GM06990 (cell line): ENCODE results near the gene MGMT.

Source experiments
- DNase-seq: peaks from one replicate; pipeline ENCODE4 v3.0.0-alpha.2; 2011; ENCODE audit not compliant: insufficient read length; ENCODE audit errors: extremely low read depth
- H3K27me3 ChIP-seq: replicated peaks from 2 replicates; pipeline ENCODE4 v1.6.0; 2011; ENCODE audit warnings: low read length; ENCODE audit not compliant: control insufficient read depth, insufficient read depth
- H3K36me3 ChIP-seq: 2 replicates; pipeline ENCODE4 v1.5.1; 2011; ENCODE audit warnings: low read length; ENCODE audit not compliant: control insufficient read depth, insufficient read depth
- H3K4me3 ChIP-seq: replicated peaks from 2 replicates; pipeline ENCODE4 v1.5.1; 2011; ENCODE audit warnings: low read depth, mild to moderate bottlenecking, control low read depth, low read length
- TF ChIP-seq, protein P1 (sequence below): IDR thresholded peaks from 2 replicates; pipeline ENCODE4 v1.5.1; 2011; ENCODE audit warnings: low read length, control low read depth, mild to moderate bottlenecking, inconsistent platforms; ENCODE audit not compliant: insufficient read depth, poor library complexity, severe bottlenecking

MGMT gene

DNA sequence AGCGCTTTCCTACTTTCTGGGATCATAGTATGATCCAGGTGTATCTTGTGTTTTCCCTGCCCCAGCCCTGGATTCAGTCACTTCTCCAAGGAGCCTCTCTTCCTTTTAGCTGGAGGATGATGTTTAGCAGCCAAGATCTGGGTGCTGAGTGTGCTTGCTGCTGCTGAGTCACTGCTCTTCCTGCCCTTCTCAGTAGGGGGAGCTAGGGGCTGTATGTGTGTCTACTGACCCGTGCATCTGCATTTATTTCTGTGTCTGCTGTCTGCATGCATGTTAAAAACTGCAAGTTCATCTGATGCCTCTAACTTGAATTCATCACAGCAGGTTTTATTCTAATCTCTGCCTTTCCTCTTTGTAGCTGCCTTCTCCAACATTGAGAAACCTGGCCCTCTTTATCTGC lies 31.6 kb downstream of the MGMT start:
- DNase-seq = no peak
- Histone ChIP-seq H3K27me3 (no peaks in the 10 kb centered on the region), H3K4me3 (no peak overlapping the region), H3K36me3 (no peaks in the 10 kb centered on the region)
- TF ChIP-seq, protein P1, sequence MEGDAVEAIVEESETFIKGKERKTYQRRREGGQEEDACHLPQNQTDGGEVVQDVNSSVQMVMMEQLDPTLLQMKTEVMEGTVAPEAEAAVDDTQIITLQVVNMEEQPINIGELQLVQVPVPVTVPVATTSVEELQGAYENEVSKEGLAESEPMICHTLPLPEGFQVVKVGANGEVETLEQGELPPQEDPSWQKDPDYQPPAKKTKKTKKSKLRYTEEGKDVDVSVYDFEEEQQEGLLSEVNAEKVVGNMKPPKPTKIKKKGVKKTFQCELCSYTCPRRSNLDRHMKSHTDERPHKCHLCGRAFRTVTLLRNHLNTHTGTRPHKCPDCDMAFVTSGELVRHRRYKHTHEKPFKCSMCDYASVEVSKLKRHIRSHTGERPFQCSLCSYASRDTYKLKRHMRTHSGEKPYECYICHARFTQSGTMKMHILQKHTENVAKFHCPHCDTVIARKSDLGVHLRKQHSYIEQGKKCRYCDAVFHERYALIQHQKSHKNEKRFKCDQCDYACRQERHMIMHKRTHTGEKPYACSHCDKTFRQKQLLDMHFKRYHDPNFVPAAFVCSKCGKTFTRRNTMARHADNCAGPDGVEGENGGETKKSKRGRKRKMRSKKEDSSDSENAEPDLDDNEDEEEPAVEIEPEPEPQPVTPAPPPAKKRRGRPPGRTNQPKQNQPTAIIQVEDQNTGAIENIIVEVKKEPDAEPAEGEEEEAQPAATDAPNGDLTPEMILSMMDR = no peak

DNA sequence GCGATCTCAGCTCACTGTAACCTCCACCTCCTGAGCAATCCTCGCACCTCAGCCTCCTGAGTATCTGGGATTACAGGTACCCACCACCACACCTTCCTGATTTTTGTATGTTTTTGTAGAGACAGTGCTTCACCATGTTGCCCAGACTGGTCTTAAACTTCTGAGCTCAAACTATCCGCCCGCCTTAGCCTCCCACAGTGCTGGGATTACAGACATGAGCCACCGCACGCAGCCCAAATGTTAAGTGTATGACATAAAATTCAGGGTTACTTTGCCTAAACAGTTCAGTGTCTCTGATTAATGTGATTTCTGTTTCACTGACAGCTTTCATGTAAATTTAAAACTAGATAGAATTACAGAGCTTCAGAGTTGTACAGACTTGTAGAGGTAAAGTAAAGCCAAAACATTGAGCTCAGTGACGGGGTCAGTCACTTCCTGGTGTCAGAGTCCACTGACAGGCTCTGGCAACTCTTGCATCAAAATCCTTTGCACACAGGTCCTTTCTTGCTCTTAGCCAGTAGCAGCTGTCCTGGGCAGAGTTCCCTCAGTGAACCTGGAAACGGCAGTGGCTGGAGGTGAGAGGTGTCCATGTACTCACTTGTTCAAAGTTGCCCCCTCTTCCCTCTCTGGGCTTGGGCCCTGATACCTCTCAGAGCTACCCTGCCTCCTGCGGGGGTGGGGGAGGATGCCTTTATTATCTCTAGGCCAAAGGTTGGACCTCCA lies 33.7 kb downstream of the MGMT start:
- DNase-seq = no peak
- Histone ChIP-seq H3K36me3 (no peaks in the 10 kb centered on the region), H3K27me3 (no peaks in the 10 kb centered on the region), H3K4me3 (no peak overlapping the region)
- TF ChIP-seq, protein P1 = no peak

DNA sequence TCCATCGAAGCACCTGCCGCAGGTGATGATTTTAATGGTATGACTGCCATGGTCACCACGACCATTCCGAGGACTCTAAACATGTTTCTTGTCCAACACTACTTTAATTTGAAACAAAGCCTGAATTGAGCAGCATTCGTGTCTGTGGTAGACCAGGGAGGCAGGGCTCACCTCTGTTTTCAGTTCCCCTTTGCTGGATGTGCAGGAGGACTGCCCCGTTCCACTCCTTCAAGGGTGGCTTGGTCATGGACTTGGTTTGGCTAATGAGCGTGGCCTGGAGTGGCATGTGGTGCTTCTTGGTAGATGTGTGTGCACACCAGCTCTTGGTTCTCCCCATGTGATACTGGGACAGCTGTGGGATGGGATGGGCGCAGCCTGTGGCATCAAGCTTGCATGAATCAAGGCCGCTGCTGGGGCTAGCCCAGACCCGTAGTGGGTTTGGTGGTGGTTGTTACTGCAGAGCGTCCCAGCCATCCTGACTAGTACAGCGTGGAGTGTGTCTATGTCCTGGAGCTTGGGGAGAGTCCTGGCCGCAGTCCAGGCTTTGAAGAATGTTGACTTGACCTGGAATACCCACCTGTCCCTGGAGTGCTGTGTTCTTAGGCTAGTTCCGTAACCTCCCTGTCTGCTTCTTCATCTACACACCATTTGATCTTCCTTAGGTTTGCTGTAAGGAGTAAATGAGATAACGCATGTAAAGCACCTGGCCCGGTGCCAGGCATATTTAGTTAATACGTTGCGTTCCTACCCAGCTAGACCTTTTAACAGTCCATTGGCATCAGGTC lies 34.8 kb downstream of the MGMT start:
- TF ChIP-seq, protein P1 = no peak
- peak; percentile 24 for DNase-seq

DNA sequence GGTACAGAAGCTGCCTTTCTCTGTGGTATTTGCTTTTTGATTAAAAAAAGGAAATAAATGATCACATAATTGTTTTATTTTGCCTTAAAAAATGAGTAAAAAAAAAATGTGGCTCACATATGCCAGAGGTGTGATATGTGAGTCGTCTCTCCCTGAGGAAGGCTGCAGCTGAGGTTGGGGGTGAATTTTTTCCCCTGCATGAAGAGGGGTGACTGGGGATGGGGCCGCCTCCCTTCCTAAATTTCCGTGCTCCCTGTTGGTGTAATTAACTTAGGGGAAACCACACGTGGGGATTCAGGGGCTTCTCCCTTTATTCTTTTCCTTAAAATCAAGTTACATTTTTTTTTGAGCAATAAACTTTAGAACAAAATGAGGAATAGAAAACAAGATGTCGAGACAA lies 35.4 kb downstream of the MGMT start:
- TF ChIP-seq, protein P1 = no peak
- H3K4me3 ChIP-seq = no peak overlapping the region
- H3K36me3 ChIP-seq = no peaks in the 10 kb centered on the region
- DNase-seq = no peak
- H3K27me3 ChIP-seq = no peaks in the 10 kb centered on the region

More for the DNA sequence above, 34.8 kb downstream of the MGMT start:
- H3K27me3 ChIP-seq = no peaks in the 10 kb centered on the region
- no peak overlapping the region for H3K4me3 ChIP-seq
- no peaks in the 10 kb centered on the region for H3K36me3 ChIP-seq

DNA sequence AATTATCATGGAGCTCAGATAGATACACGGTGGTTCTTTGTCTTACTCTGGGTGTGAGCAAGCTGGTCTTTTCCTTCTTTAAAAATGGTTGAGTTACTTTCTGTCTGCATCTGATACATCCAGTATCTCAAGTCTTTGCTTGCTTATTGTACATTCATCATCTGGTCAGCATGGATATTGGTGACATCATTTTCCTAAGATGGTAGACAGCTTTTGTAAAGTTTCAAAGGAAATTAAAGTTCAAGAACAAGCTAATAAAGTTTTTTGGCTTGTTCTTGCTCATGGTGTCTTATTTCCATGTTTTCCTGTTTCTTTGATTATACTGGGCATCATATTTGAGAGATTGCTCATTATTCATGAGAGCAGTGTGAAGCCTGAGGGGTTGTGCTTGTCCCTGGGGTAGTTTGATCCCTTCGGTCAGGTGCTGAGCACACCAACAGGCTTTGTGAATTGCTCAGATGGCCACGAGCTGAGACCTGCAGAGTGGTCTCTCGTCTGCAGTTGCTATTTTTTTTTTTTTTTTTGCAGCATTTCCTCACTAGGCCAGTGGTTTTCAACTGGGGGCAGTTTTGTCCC lies 38.5 kb downstream of the MGMT start:
- TF ChIP-seq, protein P1 = no peak
- no peak for DNase-seq

More for the DNA sequence above, 38.5 kb downstream of the MGMT start:
- Histone ChIP-seq H3K27me3 (no peaks in the 10 kb centered on the region), H3K4me3 (no peak overlapping the region), H3K36me3 (no peaks in the 10 kb centered on the region)
